Stomach (tissue), 9 donors: ENCODE measurements around the gene PTGDS. TPM values are rescaled to one million over a fixed set of nuclear protein-coding genes. Genes with fewer than 3 reads are reported as not detected.

Experiments
- DNase-seq, 2 donors: peaks; one replicate each; pipeline versions ENCODE4 v3.0.0 to v3.0.0-alpha.2; 2013 to 2019
- H3K27ac ChIP-seq, 5 donors: fragments of 200-600 bp in 4 of 5; sonication (generic) in 4 of 5; one replicate each; pipeline ENCODE4 v1.5.1; 2013 to 2019; ENCODE audit warnings: mild to moderate bottlenecking in 1 of 5, moderate library complexity in 1 of 5
- H3K27me3 ChIP-seq, 3 donors: fragments of 200-600 bp; sonication (generic); one replicate each; pipeline ENCODE4 v1.5.1; 2017 to 2019; ENCODE audit warnings: mixed run types in 1 of 3
- H3K36me3 ChIP-seq, 4 donors: fragments of 200-600 bp; sonication (generic); 1 replicate in 3 of 4; 2 replicates in 1 of 4; pipeline ENCODE4 v1.5.1; 2016 to 2019
- H3K4me1 ChIP-seq, 4 donors: fragments of 200-600 bp; sonication (generic); one replicate each; pipeline ENCODE4 v1.5.1; 2016 to 2019
- H3K4me3 ChIP-seq, 4 donors: fragments of 200-600 bp; sonication (generic) in 3 of 4; one replicate each; pipeline ENCODE4 v1.5.1; 2016 to 2019; ENCODE audit warnings: mild to moderate bottlenecking in 1 of 4
- H3K9me3 ChIP-seq, 4 donors: fragments of 200-600 bp; sonication (generic); one replicate each; pipeline ENCODE4 v1.5.1; 2016 to 2019
- CTCF ChIP-seq, 7 experiments: fragments of 450-650 bp in 4 of 7; fragments of 200-600 bp in 3 of 7; sonication (generic) in 3 of 7; IDR thresholded peaks; one replicate each; pipeline ENCODE4 v1.5.1; 2016 to 2019; ENCODE audit warnings: antibody characterized with exemption in 7 of 7, control low read depth in 2 of 7, mild to moderate bottlenecking in 1 of 7
- EP300 ChIP-seq: sonication (generic); formaldehyde crosslinking; IDR thresholded peaks from one replicate; pipeline ENCODE4 v1.6.1; 2017; ENCODE audit warnings: antibody characterized with exemption
- POLR2A ChIP-seq, 4 donors: fragments of 450-650 bp; IDR thresholded peaks; one replicate each; pipeline ENCODE4 v1.6.1; 2016; ENCODE audit warnings: antibody characterized with exemption in 4 of 4, control low read depth in 2 of 4, mild to moderate bottlenecking in 1 of 4, moderate library complexity in 1 of 4
- POLR2AphosphoS5 ChIP-seq, 3 donors: sonication (generic); formaldehyde crosslinking; IDR thresholded peaks; one replicate each; pipeline ENCODE4 v1.6.1; 2016; ENCODE audit warnings: antibody characterized with exemption in 3 of 3
- WGBS, 5 donors: extraction: QIAGEN DNeasy Blood & Tissue Kit in 3 of 5; methylation state at CpG; one replicate each; pipeline versions ENCODE4 v1.1.5 to v1.1.7; 2013 to 2018; 5-methylcytosine and 5-hydroxymethylcytosine counted together
- intact Hi-C: fragments of 100-400 bp; cut with DNase I; formaldehyde crosslinking; loops from one replicate; pipeline ENCODE4 v1.15.1; 2023; ENCODE audit warnings: low total_unique reads
- polyA plus RNA-seq, 3 donors: library from polyadenylated mRNA; stranded (reverse); fragments of 200-250 nt; gene quantifications; one replicate each; pipeline ENCODE4 v1.2.3, GENCODE V29; 2013
- total RNA-seq, 5 donors: library from RNA; depleted of rRNA; stranded (reverse); fragments of >200 nt; gene quantifications; one replicate each; pipeline versions ENCODE4 v1.1.0 to v1.2.3, GENCODE V29; 2014 to 2016
- donor health status: healthy with polysubstance abuse.
- donor health status: Bipolar disorder and iron deficiency.
- donor health status: healthy.

PTGDS gene
- total and polyA plus RNA-seq, 8 donors, result 2.3 to 64.4 (median 30.6) TPM

- H3K36me3 ChIP-seq, result peaks cover 35 to 55% (median 48%) of the 10 kb centered on the region in 4 donors
- DNase-seq, result no peak
- TF ChIP-seq EP300, result no peak
- no peak overlapping the region for H3K4me3 ChIP-seq
- H3K4me1 ChIP-seq, result peaks cover 13 to 25% (median 22%) of the 10 kb centered on the region in 4 donors
- H3K27ac ChIP-seq, result no peak overlapping the region
- intact Hi-C loops, result no loop called here
- no peaks in the 10 kb centered on the region for H3K9me3 ChIP-seq
- 87 to 91% (median 90%) methylated on average over 17 to 28 of the region's 28 CpGs for WGBS, 5 donors
- H3K27me3 ChIP-seq, result no peaks in the 10 kb centered on the region
Observed at GRCh38 chr9:136939431-136939995, 37.8 kb upstream of the PTGDS start.

GRCh38 chr9:136939996-136940525 lies 37.2 kb upstream of the PTGDS start:
- Histone ChIP-seq H3K27me3 (no peaks in the 10 kb centered on the region), H3K4me3 (no peak overlapping the region), H3K4me1 (peaks cover 16 to 29% (median 26%) of the 10 kb centered on the region in 4 donors), H3K36me3 (peaks cover 35 to 55% (median 48%) of the 10 kb centered on the region in 4 donors), H3K27ac (no peak overlapping the region), H3K9me3 (no peaks in the 10 kb centered on the region)
- intact Hi-C loops, result loop anchor here (10.0 kb wide), 1 partner anchor 85 kb away; the partner anchor contains the start of gene MAMDC4
- DNase-seq, result peak in 1 of 2 donors; percentile 2
- 55 to 75% (median 64%) methylated on average over 14 to 16 of the region's 16 CpGs for WGBS, 5 donors
- TF ChIP-seq CTCF (IDR thresholded peaks at IDR 0.05) (no peak), POLR2AphosphoS5 (IDR thresholded peaks at IDR 0.05) (no peak), EP300 (no peak), POLR2A (IDR thresholded peaks at IDR 0.05) (no peak)

- Histone ChIP-seq H3K9me3 (no peaks in the 10 kb centered on the region), H3K27ac (no peak overlapping the region), H3K4me1 (peaks cover 17 to 32% (median 30%) of the 10 kb centered on the region in 4 donors), H3K36me3 (peaks cover 35 to 55% (median 48%) of the 10 kb centered on the region in 4 donors), H3K27me3 (no peaks in the 10 kb centered on the region), H3K4me3 (no peak overlapping the region)
- WGBS, 5 donors, result 90 to 96% (median 93%) methylated on average over 24 to 42 of the region's 42 CpGs
- intact Hi-C loops, result loop anchor here (10.0 kb wide), 1 partner anchor 86 kb away; the partner anchor contains the start of gene MAMDC4
- DNase-seq, result peak in 1 of 2 donors; percentile 9
- TF ChIP-seq EP300 (no peak), CTCF (IDR thresholded peaks at IDR 0.05) (no peak), POLR2AphosphoS5 (IDR thresholded peaks at IDR 0.05) (no peak), POLR2A (IDR thresholded peaks at IDR 0.05) (no peak)
Observed at GRCh38 chr9:136940526-136941230, 36.6 kb upstream of the PTGDS start.

GRCh38 chr9:136941231-136942111 lies 35.8 kb upstream of the PTGDS start:
- Histone ChIP-seq H3K4me1 (peaks cover 17 to 32% (median 30%) of the 10 kb centered on the region in 4 donors), H3K4me3 (no peak overlapping the region), H3K9me3 (no peaks in the 10 kb centered on the region), H3K27me3 (no peaks in the 10 kb centered on the region), H3K36me3 (peaks cover 35 to 55% (median 48%) of the 10 kb centered on the region in 4 donors), H3K27ac (no peak overlapping the region)
- TF ChIP-seq EP300, result no peak
- no peak for TF ChIP-seq POLR2A (IDR thresholded peaks at IDR 0.05)
- no peak for TF ChIP-seq CTCF (IDR thresholded peaks at IDR 0.05)
- TF ChIP-seq POLR2AphosphoS5 (IDR thresholded peaks at IDR 0.05), result no peak
- intact Hi-C loops, result loop anchor here (10.0 kb wide), 1 partner anchor 87 kb away; the partner anchor contains the start of gene MAMDC4
- DNase-seq, result no peak
- 92 to 95% (median 93%) methylated on average over 29 to 55 of the region's 55 CpGs for WGBS, 5 donors
